ENCODE measurements around the gene RFC5. TPM values are rescaled to one million over a fixed set of nuclear protein-coding genes. Genes with fewer than 3 reads are reported as not detected.

The RFC5 gene
- total RNA-seq, 6 experiments from 2014 or later: 4.6 to 9.9 (median 8.5) TPM

DNA sequence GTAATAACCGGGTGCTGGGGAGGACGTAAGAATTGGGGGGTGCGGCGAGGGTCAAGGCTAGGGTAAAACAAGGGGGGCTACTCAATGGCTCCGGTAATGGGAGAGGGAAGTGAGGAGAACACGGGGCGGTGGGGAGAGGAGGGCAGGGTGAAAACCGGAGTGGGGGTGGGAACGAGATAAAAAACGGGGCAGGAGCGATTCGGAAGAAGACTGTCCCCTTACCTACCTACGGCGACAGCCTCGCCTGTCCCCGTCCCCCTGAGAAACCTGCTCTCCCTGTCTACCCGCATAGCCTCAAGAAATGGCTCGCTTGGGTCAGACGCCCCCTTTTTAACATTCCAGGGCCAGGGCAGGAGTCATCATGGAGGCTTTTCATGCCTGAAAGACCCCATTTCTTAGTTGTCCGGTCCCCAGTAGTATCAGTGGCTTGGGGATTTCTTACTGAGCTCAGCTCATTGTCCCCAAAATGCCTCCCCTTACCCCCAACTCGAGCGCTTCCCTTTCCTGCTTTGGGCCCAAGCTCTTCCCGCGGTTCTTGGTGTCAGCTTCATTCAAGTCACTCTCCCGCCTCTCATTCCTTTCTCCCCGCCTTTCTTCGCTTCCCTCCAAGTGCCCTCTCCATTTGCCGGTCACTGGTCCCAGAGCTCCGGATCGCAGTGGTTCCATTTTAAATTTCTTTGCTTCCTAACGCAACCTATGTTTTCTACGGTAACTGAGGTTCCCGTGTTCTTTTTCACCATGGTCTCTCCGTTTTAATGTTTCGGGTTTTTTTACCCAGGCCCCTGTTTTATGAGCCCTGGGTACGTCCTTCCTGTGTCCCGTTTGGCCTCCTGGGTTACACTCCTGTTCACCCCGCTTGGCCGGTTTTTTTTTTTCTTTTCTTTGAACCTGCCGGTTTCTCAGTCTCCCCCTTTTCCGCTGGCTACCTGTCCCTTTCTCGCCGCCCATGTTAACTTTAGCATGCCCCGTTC lies 45.7 kb downstream of the RFC5 start:
- intact Hi-C loops (cut with DNase I): no loop called here
- TF ChIP-seq, protein P1, sequence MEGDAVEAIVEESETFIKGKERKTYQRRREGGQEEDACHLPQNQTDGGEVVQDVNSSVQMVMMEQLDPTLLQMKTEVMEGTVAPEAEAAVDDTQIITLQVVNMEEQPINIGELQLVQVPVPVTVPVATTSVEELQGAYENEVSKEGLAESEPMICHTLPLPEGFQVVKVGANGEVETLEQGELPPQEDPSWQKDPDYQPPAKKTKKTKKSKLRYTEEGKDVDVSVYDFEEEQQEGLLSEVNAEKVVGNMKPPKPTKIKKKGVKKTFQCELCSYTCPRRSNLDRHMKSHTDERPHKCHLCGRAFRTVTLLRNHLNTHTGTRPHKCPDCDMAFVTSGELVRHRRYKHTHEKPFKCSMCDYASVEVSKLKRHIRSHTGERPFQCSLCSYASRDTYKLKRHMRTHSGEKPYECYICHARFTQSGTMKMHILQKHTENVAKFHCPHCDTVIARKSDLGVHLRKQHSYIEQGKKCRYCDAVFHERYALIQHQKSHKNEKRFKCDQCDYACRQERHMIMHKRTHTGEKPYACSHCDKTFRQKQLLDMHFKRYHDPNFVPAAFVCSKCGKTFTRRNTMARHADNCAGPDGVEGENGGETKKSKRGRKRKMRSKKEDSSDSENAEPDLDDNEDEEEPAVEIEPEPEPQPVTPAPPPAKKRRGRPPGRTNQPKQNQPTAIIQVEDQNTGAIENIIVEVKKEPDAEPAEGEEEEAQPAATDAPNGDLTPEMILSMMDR (IDR thresholded peaks at IDR 0.05): no peak
- TF ChIP-seq POLR2A (IDR thresholded peaks at IDR 0.05): peak; percentile 22
- Histone ChIP-seq H3K9me3 (no peaks in the 10 kb centered on the region), H3K4me3 (peak overlapping the region; percentile 40 to 80 (median 58)), H3K27me3 (no peaks in the 10 kb centered on the region), H3K36me3 (no peaks in the 10 kb centered on the region), H3K27ac (peak overlapping the region; percentile 69 to 93 (median 76)), H3K4me1 (peaks cover 0 to 39% (median 16%) of the 10 kb centered on the region in 4 donors)
- ATAC-seq (peak; percentile 29 to 53 (median 42)), DNase-seq (peak; percentile 37 to 56 (median 46))
- WGBS (ENCODE audit: insufficient coverage, low coverage, low lambda C conversion rate, missing lambda C conversion rate): 3% methylated on average over 41 of the region's 44 CpGs

DNA sequence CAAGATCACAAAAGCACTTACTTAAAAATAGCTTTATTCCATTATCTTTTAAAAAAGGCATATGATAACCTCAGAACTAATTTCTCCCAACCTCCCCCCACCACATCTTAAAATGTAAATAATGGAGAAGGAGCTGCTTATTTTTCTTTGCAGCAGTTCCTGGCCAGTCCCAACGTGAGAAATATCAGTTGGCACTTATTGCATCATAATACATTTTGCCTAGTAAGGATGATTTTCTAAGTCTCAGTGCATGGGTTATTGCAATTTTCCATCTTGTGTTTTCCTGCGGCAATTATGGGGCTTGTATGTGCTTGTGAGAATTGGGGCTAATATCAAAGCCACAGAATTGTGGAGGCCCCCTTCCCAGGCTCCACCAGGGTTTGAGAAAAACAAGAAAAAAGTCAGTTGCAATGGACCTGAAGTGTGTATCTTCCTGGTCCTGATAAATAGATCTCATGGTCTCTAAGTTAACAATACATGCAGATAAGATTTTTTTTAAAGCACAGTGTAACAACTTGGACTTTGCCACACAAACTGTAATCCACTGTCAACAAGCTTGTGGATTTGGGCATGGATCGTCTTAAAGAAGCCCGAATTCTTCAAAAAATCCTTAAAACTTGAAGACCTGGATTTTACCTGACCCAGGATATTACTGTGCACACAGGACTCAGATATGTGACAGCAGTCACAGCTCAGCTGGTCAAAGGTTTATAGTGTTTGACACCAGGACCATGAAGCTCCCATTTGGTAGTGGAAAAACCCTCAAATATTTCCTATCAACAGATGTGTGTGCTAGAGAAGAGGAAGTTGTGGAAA lies 47.3 kb downstream of the RFC5 start:
- WGBS (ENCODE audit: insufficient coverage, low coverage, low lambda C conversion rate, missing lambda C conversion rate): 49% methylated on average over 4 of the region's 4 CpGs
- peak in 1 of 4 donors; percentile 10 for ATAC-seq
- H3K27ac ChIP-seq: peak overlapping the region in 2 of 3 donors; percentile 43 to 76

DNA sequence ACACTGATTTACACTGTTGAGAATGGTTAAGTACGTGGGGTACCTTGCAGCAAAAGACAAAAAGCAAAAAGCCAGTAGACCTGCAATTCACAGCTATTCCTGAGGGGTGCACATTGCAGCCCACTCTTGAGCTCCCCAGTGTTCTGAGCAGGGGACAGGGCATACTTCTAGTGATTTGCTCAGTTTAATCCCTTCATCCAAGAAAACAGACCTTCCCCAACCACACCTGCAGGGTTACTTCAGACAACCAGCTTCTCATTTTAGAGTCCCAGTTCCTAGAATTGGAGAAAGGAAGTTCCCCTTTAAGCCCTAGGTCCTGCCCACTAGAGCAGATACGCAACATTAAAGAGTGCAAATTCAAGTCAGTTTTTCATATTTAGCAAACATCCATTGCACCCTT lies 48.1 kb downstream of the RFC5 start:
- TF ChIP-seq POLR2A (IDR thresholded peaks at IDR 0.05): no peak
- TF ChIP-seq, protein P1 (IDR thresholded peaks at IDR 0.05): no peak
- Histone ChIP-seq H3K9me3 (no peaks in the 10 kb centered on the region), H3K36me3 (no peaks in the 10 kb centered on the region), H3K4me3 (no peak overlapping the region), H3K27me3 (no peaks in the 10 kb centered on the region), H3K27ac (peak overlapping the region in 1 of 3 donors; percentile 43), H3K4me1 (peaks cover 0 to 21% (median 7%) of the 10 kb centered on the region in 4 donors)
- ATAC-seq: no peak
- 59% methylated on average over 2 of the region's 2 CpGs for WGBS (ENCODE audit: insufficient coverage, low coverage, low lambda C conversion rate, missing lambda C conversion rate)
- no peak for DNase-seq
- intact Hi-C loops (cut with DNase I): no loop called here

More for the DNA sequence above, 47.3 kb downstream of the RFC5 start:
- H3K4me3 ChIP-seq: no peak overlapping the region
- TF ChIP-seq, protein P1 (IDR thresholded peaks at IDR 0.05): no peak
- TF ChIP-seq POLR2A (IDR thresholded peaks at IDR 0.05): no peak
- DNase-seq: no peak
- peaks cover 0 to 30% (median 12%) of the 10 kb centered on the region in 4 donors for H3K4me1 ChIP-seq
- no peaks in the 10 kb centered on the region for H3K27me3 ChIP-seq
- intact Hi-C loops (cut with DNase I): no loop called here
- H3K36me3 ChIP-seq: no peaks in the 10 kb centered on the region
- no peaks in the 10 kb centered on the region for H3K9me3 ChIP-seq

DNA sequence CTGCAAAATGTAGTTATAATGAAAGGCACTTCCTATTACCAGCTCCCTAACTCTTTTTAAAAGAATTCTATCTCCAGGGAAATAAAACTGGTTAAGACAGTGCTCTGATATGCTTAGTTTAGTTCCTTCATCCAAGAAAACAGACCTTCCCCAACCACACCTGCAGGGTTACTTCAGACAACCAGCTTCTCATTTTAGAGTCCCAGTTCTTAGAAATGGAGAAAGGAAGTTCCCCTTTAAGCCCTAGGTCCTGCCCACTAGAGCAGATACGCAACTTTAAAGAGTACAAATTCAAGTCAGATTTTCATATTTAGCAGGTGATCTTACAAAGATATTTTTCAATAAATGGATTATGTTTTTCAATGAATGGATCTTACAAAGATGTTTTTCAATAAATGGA lies 48.9 kb downstream of the RFC5 start:
- Histone ChIP-seq H3K36me3 (no peaks in the 10 kb centered on the region), H3K4me1 (peaks cover 0 to 16% (median 7%) of the 10 kb centered on the region in 4 donors), H3K27ac (no peak overlapping the region), H3K27me3 (no peaks in the 10 kb centered on the region), H3K9me3 (no peaks in the 10 kb centered on the region), H3K4me3 (no peak overlapping the region)
- DNase-seq (no peak), ATAC-seq (no peak)
- 33% methylated on average over 1 of the region's 1 CpG for WGBS (ENCODE audit: insufficient coverage, low coverage, low lambda C conversion rate, missing lambda C conversion rate)
- TF ChIP-seq POLR2A (IDR thresholded peaks at IDR 0.05): no peak
- TF ChIP-seq, protein P1 (IDR thresholded peaks at IDR 0.05): no peak
- intact Hi-C loops (cut with DNase I): no loop called here
